ENCODE results near the gene CELSR1.

DNA sequence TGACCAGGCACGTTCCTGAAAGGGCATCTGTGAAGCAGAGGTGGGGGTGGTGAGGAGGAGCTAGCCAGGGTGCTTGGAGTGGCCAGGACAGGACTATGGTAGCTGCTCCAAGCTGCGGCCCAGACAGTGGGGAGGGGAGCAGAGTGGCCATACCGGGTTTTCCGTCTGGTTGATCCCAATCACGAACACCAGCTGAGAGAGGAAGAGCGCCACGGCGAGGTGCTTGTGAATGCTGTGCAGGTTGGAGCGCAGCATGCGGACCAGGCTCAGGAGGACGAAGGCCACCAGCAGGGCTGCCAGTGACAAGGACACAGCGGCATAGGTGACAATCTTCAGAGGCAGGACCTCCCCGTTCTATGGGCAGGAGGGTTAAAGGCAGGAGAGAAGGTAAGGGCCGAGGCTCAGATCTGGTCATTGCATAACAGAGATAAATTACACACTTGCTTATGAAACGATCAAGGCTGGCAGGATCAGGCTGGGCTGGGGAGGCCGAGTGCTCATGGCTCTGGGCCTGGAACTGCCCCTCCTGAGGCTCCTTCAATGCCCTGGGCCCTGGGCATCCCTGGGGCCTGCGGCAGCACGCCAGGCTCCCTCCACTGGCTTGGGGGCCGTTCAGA lies 160.4 kb downstream of the CELSR1 start:
- TF ChIP-seq, protein P1, sequence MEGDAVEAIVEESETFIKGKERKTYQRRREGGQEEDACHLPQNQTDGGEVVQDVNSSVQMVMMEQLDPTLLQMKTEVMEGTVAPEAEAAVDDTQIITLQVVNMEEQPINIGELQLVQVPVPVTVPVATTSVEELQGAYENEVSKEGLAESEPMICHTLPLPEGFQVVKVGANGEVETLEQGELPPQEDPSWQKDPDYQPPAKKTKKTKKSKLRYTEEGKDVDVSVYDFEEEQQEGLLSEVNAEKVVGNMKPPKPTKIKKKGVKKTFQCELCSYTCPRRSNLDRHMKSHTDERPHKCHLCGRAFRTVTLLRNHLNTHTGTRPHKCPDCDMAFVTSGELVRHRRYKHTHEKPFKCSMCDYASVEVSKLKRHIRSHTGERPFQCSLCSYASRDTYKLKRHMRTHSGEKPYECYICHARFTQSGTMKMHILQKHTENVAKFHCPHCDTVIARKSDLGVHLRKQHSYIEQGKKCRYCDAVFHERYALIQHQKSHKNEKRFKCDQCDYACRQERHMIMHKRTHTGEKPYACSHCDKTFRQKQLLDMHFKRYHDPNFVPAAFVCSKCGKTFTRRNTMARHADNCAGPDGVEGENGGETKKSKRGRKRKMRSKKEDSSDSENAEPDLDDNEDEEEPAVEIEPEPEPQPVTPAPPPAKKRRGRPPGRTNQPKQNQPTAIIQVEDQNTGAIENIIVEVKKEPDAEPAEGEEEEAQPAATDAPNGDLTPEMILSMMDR (IDR thresholded peaks at IDR 0.05; ENCODE audit: low read length), result no peak
- TF ChIP-seq EZH2 (optimal IDR thresholded peaks at IDR 0.05; ENCODE audit: low read depth, low read length) (no peak), EZH2phosphoT487 (IDR thresholded peaks at IDR 0.05; ENCODE audit: low read length) (no peak)
